Fibroblast of mammary gland (primary cell): ENCODE data around the gene GRIN2D.
A peak's percentile ranks its signal among the peaks of the same experiment; 100 is the strongest.

Experiments
- DNase-seq: peaks from one replicate; pipeline ENCODE4 v3.0.0-alpha.2; 2010; ENCODE audit warnings: low read depth
- H3K4me3 ChIP-seq: 2 replicates; pipeline ENCODE4 v1.5.1; 2011; ENCODE audit warnings: low read depth, mild to moderate bottlenecking, low read length, moderate library complexity; ENCODE audit not compliant: control insufficient read depth
- CTCF ChIP-seq: conservative IDR thresholded peaks from 2 replicates; pipeline ENCODE4 v1.5.1; 2011; ENCODE audit warnings: low read depth, low read length, inconsistent platforms; ENCODE audit not compliant: control insufficient read depth, insufficient read depth

Gene GRIN2D

DNA sequence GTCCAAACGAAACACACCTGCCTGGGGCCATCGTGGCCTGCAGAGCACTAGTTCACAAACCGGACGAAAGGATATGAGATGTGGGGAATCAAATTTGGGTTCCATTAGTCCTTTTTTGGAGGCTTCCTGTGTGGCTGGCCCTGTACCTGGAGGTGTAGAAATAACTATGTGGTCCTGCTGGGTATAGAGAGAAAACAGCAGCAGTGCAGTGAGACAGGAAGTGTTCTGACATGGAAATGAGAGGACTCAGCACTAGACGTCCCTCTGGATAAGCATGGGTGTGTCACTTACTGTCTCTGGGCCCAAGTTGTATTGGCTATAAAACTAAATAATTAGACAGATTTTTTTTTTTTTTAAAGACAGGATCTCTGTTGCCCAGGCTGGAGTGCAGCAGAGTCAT lies 14.4 kb upstream of the GRIN2D start:
- H3K4me3 ChIP-seq: no peak overlapping the region
- TF ChIP-seq CTCF: no peak

GRCh38 chr19:48381178-48381950 lies 12.1 kb upstream of the GRIN2D start:
- DNase-seq: no peak
- no peak for TF ChIP-seq CTCF
- no peak overlapping the region for H3K4me3 ChIP-seq

More for the DNA sequence above, 14.4 kb upstream of the GRIN2D start:
- no peak for DNase-seq

DNA sequence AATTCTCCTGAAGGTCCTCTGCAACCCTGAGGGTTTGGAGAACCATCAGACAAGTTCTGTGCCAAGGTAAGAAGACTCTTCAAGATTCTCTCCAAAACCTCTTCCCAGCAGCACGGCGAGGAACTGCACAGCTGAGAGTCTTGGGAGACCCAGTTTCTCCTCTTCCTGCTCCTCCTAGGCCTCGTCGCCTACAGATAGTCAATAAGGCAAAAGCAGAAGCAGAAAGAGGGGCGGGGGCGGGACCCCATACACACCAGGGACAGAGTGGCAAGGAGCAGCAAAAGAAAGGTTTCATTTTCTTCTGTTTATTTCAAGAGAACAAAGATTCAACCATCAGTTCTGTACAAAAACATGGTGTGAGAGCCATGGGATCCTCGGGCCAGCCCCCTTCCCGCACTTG lies 11.2 kb upstream of the GRIN2D start:
- no peak for TF ChIP-seq CTCF
- no peak for DNase-seq
- H3K4me3 ChIP-seq: no peak overlapping the region

DNA sequence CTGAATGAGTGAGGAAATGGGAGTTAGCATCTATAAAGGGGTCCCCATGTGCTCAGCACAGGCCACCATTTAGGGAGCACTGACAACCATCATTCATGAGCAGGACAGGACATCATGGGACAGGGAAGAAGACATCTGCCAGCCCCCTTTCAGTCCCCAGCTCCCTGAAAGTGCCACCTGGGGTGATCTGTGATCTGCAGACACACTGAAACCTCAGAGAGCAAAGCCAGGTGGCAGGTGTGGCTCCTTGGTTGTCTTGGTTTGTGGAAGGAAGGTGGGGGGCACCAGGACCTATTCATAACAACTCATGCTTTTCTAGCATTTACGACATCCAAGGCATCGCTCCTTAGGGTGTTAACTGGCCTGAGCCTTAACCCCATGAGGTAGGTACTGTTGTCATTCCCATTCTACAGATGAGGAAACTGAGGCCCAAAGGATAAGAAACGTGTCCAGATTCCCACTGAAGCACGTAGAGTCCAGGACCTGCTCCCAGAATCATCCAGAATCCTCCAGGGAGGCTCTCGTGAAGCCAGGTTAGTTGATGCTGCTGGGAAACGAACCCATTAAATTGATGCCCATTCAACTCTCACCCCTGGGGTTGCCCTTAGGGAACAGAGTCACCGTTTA lies 7.9 kb upstream of the GRIN2D start:
- no peak for TF ChIP-seq CTCF
- no peak overlapping the region for H3K4me3 ChIP-seq
- DNase-seq: no peak

DNA sequence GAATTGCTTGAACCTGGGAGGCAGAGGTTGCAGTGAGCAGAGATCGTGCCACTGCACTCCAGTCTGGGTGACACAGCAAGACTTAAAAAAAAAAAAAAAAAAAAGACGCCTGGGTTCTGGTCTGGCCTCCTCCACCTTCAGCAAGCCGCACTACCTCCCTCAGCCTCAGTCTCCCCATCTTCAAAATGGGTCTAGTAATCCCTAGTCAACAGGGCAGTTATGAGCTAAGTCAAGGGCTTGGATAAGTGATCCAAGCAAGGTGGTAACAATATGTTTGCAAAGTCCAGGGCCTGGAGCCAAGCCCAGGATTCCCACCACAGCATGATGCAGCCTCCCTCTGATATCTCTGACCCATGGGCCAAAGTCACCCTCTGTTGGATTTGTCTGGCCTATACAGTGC lies 6.5 kb upstream of the GRIN2D start:
- peak; percentile 24 for DNase-seq
- H3K4me3 ChIP-seq: no peak overlapping the region
- no peak for TF ChIP-seq CTCF

DNA sequence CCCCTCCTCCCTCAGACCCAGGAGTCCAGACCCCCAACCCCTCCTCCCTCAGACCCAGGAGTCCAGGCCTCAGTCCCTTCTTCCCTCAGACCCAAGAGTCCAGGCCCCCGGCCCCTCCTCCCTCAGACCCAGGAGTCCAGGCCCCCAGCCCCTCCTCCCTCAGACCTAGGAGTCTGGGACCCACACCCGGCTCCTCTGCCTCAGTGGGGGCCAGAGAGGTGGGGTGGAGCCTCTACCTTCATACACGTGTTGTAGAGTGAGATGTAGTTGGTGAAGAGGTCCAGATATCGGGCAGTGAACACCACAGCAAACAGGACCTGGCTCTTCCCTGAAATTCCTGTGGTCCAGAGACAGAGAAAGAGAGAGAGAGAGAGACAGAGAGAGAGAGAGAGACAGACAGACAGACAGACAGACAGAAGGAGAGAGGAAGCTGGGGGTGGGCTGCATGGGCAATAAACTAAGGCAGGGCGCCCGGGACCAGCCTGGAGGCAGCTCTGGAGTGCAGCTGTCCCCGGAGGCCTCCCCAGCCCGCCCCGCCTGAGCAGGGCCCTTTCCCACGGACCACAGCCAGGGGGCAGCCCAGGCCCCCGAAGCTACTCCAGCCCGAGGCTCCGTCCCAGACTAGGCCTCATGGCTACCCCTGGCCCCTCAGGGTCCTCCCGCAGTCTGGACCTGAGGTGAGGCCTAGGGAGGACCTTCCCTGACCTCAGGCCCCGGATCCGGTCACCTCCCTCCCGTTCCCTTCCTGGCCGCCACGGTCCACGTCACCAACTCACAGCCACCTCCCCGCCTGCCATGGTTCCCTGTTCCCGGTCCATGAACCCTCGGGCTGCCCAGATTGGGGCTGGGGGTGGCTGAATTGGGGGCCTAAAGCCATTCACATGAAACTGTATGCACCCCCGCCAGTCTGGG lies 3.0 kb upstream of the GRIN2D start:
- TF ChIP-seq CTCF: peak; percentile 56
- H3K4me3 ChIP-seq: peak overlapping the region; percentile 78
- DNase-seq: peak; percentile 55
